ENCODE data around the gene IL1F10.

Gene IL1F10

DNA sequence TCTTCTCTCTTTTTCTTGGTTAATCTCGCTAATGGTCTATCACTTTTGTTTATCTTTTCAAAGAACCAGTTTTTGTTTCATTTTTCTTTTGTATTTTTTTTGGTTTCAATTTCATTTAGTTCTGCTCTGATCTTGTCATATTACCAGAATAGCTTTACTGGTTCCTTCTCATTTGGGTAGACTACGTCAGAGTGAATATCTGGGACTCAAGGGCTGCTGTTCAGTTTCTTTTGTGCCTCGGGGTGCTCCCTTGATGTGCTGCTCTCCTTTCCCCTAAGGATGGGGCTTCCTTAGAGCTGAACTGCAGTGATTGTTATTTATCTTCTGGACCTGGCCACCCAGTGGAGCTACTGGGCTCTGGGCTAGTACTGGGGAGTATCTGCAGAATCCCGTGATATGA is 30.3 kb downstream of the IL1F10 start:
- Histone ChIP-seq H2AFZ (ENCODE audit: low read depth, low read length) (no peak overlapping the region), H3K9me3 (ENCODE audit: insufficient read depth, low read length) (no peaks in the 10 kb centered on the region), H3K36me3 (replicated peaks; ENCODE audit: low read depth, low read length) (no peaks in the 10 kb centered on the region), H3K4me1 (ENCODE audit: low read length) (no peaks in the 10 kb centered on the region), H3K4me3 (ENCODE audit: low read length) (no peak overlapping the region), H3K9ac (ENCODE audit: low read length) (no peak overlapping the region), H3K27me3 (ENCODE audit: low read depth, low read length) (0 out of 2 replicates have a peak, but pooled peaks cover 1% of the 10 kb centered on the region), H3K4me2 (ENCODE audit: low read length) (no peak overlapping the region), H3K79me2 (ENCODE audit: low read length) (no peaks in the 10 kb centered on the region), H4K20me1 (ENCODE audit: insufficient read depth, low read length) (no peaks in the 10 kb centered on the region), H3K27ac (ENCODE audit: low read length) (no peak overlapping the region)
- TF ChIP-seq EZH2phosphoT487 (IDR thresholded peaks at IDR 0.05; ENCODE audit: low read depth): no peak
- TF ChIP-seq, protein P1, sequence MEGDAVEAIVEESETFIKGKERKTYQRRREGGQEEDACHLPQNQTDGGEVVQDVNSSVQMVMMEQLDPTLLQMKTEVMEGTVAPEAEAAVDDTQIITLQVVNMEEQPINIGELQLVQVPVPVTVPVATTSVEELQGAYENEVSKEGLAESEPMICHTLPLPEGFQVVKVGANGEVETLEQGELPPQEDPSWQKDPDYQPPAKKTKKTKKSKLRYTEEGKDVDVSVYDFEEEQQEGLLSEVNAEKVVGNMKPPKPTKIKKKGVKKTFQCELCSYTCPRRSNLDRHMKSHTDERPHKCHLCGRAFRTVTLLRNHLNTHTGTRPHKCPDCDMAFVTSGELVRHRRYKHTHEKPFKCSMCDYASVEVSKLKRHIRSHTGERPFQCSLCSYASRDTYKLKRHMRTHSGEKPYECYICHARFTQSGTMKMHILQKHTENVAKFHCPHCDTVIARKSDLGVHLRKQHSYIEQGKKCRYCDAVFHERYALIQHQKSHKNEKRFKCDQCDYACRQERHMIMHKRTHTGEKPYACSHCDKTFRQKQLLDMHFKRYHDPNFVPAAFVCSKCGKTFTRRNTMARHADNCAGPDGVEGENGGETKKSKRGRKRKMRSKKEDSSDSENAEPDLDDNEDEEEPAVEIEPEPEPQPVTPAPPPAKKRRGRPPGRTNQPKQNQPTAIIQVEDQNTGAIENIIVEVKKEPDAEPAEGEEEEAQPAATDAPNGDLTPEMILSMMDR (IDR thresholded peaks at IDR 0.05; ENCODE audit: low read depth, low read length): no peak

GRCh38 chr2:113098532-113098931 is 30.8 kb downstream of the IL1F10 start:
- no peak overlapping the region for H3K4me3 ChIP-seq (ENCODE audit: low read length)
- H4K20me1 ChIP-seq (ENCODE audit: insufficient read depth, low read length): no peaks in the 10 kb centered on the region
- no peaks in the 10 kb centered on the region for H3K36me3 ChIP-seq (replicated peaks; ENCODE audit: low read depth, low read length)
- TF ChIP-seq EZH2phosphoT487 (IDR thresholded peaks at IDR 0.05; ENCODE audit: low read depth): no peak
- TF ChIP-seq, protein P1 (IDR thresholded peaks at IDR 0.05; ENCODE audit: low read depth, low read length): no peak
- H3K9me3 ChIP-seq (ENCODE audit: insufficient read depth, low read length): no peaks in the 10 kb centered on the region
- H3K4me2 ChIP-seq (ENCODE audit: low read length): no peak overlapping the region
- no peak overlapping the region for H3K9ac ChIP-seq (ENCODE audit: low read length)
- H3K4me1 ChIP-seq (ENCODE audit: low read length): no peaks in the 10 kb centered on the region
- H2AFZ ChIP-seq (ENCODE audit: low read depth, low read length): no peak overlapping the region
- no peak overlapping the region for H3K27ac ChIP-seq (ENCODE audit: low read length)
- H3K27me3 ChIP-seq (ENCODE audit: low read depth, low read length): no peaks in the 10 kb centered on the region
- no peaks in the 10 kb centered on the region for H3K79me2 ChIP-seq (ENCODE audit: low read length)

GRCh38 chr2:113102133-113102532 is 34.4 kb downstream of the IL1F10 start:
- Histone ChIP-seq H3K9me3 (ENCODE audit: insufficient read depth, low read length) (no peaks in the 10 kb centered on the region), H3K4me2 (ENCODE audit: low read length) (no peak overlapping the region), H4K20me1 (ENCODE audit: insufficient read depth, low read length) (no peaks in the 10 kb centered on the region), H3K36me3 (replicated peaks; ENCODE audit: low read depth, low read length) (no peaks in the 10 kb centered on the region), H3K27me3 (ENCODE audit: low read depth, low read length) (no peaks in the 10 kb centered on the region), H2AFZ (ENCODE audit: low read depth, low read length) (no peak overlapping the region), H3K4me1 (ENCODE audit: low read length) (no peaks in the 10 kb centered on the region), H3K9ac (ENCODE audit: low read length) (no peak overlapping the region), H3K27ac (ENCODE audit: low read length) (no peak overlapping the region), H3K79me2 (ENCODE audit: low read length) (no peaks in the 10 kb centered on the region), H3K4me3 (ENCODE audit: low read length) (no peak overlapping the region)
- no peak for TF ChIP-seq EZH2phosphoT487 (IDR thresholded peaks at IDR 0.05; ENCODE audit: low read depth)
- TF ChIP-seq, protein P1 (IDR thresholded peaks at IDR 0.05; ENCODE audit: low read depth, low read length): no peak

DNA sequence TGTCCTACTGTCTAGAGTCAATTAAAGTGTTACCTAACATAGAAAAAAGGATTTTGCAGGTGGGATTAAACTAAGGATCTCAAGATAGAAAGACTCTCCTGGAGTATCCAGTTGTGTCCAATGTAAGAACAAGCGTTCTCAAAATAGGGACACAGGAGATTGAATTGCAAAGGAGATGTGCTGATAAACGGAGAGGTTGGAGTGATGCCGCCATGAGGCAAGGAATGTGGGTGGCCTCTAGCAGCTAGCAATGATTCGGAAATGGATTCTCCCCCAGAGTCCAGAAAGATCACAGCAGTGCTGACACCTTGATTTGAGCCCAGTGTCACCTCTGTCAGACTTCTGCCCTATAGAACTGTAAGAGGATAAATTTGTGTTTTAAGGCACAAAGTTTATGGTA is 35.5 kb downstream of the IL1F10 start:
- Histone ChIP-seq H3K4me1 (ENCODE audit: low read length) (no peaks in the 10 kb centered on the region), H3K27me3 (ENCODE audit: low read depth, low read length) (no peaks in the 10 kb centered on the region), H3K36me3 (replicated peaks; ENCODE audit: low read depth, low read length) (no peaks in the 10 kb centered on the region), H3K4me3 (ENCODE audit: low read length) (no peak overlapping the region), H3K9ac (ENCODE audit: low read length) (no peak overlapping the region), H3K79me2 (ENCODE audit: low read length) (no peaks in the 10 kb centered on the region), H4K20me1 (ENCODE audit: insufficient read depth, low read length) (no peaks in the 10 kb centered on the region), H3K4me2 (ENCODE audit: low read length) (no peak overlapping the region), H3K27ac (ENCODE audit: low read length) (no peak overlapping the region), H3K9me3 (ENCODE audit: insufficient read depth, low read length) (no peaks in the 10 kb centered on the region), H2AFZ (ENCODE audit: low read depth, low read length) (no peak overlapping the region)
- TF ChIP-seq, protein P1 (IDR thresholded peaks at IDR 0.05; ENCODE audit: low read depth, low read length): no peak
- TF ChIP-seq EZH2phosphoT487 (IDR thresholded peaks at IDR 0.05; ENCODE audit: low read depth): no peak

Data from OCI-LY3 (cell line).